H9 (cell line): ENCODE measurements around the gene IFNGR1. TPM values are rescaled to one million over a fixed set of nuclear protein-coding genes. Genes with fewer than 3 reads are reported as not detected.

Experiments used
- DNase-seq: peaks from one replicate; pipeline ENCODE4 v3.0.0-alpha.2; 2017
- H2AFZ ChIP-seq: one replicate; pipeline ENCODE4 v1.6.1; 2013; ENCODE audit warnings: mild to moderate bottlenecking, low read length, control low read depth, moderate library complexity
- H2AK5ac ChIP-seq: 2 replicates; pipeline ENCODE4 v1.6.1; 2013; ENCODE audit warnings: low read length, control low read depth, mixed read lengths; ENCODE audit not compliant: insufficient read length
- H2BK120ac ChIP-seq: one replicate; pipeline ENCODE4 v1.6.1; 2013; ENCODE audit warnings: low read depth, mild to moderate bottlenecking, low read length, control low read depth, inconsistent platforms; ENCODE audit not compliant: poor library complexity, severe bottlenecking
- H2BK12ac ChIP-seq: 2 replicates; pipeline ENCODE4 v1.6.1; 2013; ENCODE audit warnings: low read length, control low read depth, mixed read lengths, low read depth; ENCODE audit not compliant: insufficient read length
- H2BK15ac ChIP-seq: 2 replicates; pipeline ENCODE4 v1.6.1; 2013; ENCODE audit warnings: low read depth, low read length, control low read depth
- H2BK20ac ChIP-seq: one replicate; pipeline ENCODE4 v1.6.1; 2013; ENCODE audit warnings: low read depth, mild to moderate bottlenecking, low read length, control low read depth, inconsistent platforms; ENCODE audit not compliant: poor library complexity, severe bottlenecking
- H2BK5ac ChIP-seq: 2 replicates; pipeline ENCODE4 v1.6.1; 2013; ENCODE audit warnings: low read length, control low read depth, mixed read lengths; ENCODE audit not compliant: insufficient read length
- H3K14ac ChIP-seq: 2 replicates; pipeline ENCODE4 v1.6.1; 2013; ENCODE audit warnings: low read length, control low read depth; ENCODE audit not compliant: insufficient read depth
- H3K18ac ChIP-seq: 2 replicates; pipeline ENCODE4 v1.6.1; 2013; ENCODE audit warnings: low read depth, mild to moderate bottlenecking, mixed read lengths, low read length, control low read depth; ENCODE audit not compliant: insufficient read length
- H3K23ac ChIP-seq: 2 replicates; pipeline ENCODE4 v1.6.1; 2013; ENCODE audit warnings: low read length, control low read depth, mixed read lengths, low read depth; ENCODE audit not compliant: insufficient read length
- H3K23me2 ChIP-seq: 2 replicates; pipeline ENCODE4 v1.6.1; 2013; ENCODE audit warnings: low read depth, mild to moderate bottlenecking, mixed read lengths, low read length, control low read depth; ENCODE audit not compliant: insufficient read length, poor library complexity, severe bottlenecking
- H3K27ac ChIP-seq: 2 replicates; pipeline ENCODE4 v1.5.1; 2013; ENCODE audit warnings: low read length, control low read depth, mixed read lengths, low read depth; ENCODE audit not compliant: insufficient read length
- H3K27me3 ChIP-seq: 2 replicates; pipeline ENCODE4 v1.6.1; 2013; ENCODE audit warnings: low read length, control low read depth, inconsistent platforms; ENCODE audit not compliant: insufficient read depth
- H3K4ac ChIP-seq: 2 replicates; pipeline ENCODE4 v1.6.1; 2013; ENCODE audit warnings: low read depth, mild to moderate bottlenecking, control low read depth, inconsistent platforms, low read length, moderate library complexity
- H3K4me1 ChIP-seq: 2 replicates; pipeline ENCODE4 v1.6.1; 2013; ENCODE audit warnings: low read length, control low read depth, inconsistent platforms; ENCODE audit not compliant: insufficient read depth
- H3K4me2 ChIP-seq: 2 replicates; pipeline ENCODE4 v1.6.1; 2013; ENCODE audit warnings: low read length, control low read depth, mixed read lengths; ENCODE audit not compliant: insufficient read length, insufficient read depth
- H3K56ac ChIP-seq: 2 replicates; pipeline ENCODE4 v1.6.1; 2013; ENCODE audit warnings: low read depth, mild to moderate bottlenecking, mixed read lengths, low read length, control low read depth; ENCODE audit not compliant: insufficient read length
- H3K79me1 ChIP-seq: 2 replicates; pipeline ENCODE4 v1.6.1; 2013; ENCODE audit warnings: low read depth, mild to moderate bottlenecking, moderate library complexity, low read length, control low read depth, inconsistent platforms; ENCODE audit not compliant: insufficient read depth, poor library complexity, severe bottlenecking
- H3K79me2 ChIP-seq: 2 replicates; pipeline ENCODE4 v1.6.1; 2013; ENCODE audit warnings: low read length, control low read depth, inconsistent platforms; ENCODE audit not compliant: insufficient read depth
- H3K9ac ChIP-seq: 2 replicates; pipeline ENCODE4 v1.6.1; 2013; ENCODE audit warnings: low read length, control low read depth, mixed read lengths; ENCODE audit not compliant: insufficient read length; ENCODE audit errors: extremely low read depth
- H3K9me3 ChIP-seq: one replicate; pipeline ENCODE4 v1.6.1; 2013; ENCODE audit warnings: low read depth, low read length, inconsistent platforms; ENCODE audit not compliant: control insufficient read depth
- H3T11ph ChIP-seq: one replicate; pipeline ENCODE4 v1.6.1; 2013; ENCODE audit warnings: mild to moderate bottlenecking, low read length, control low read depth, inconsistent platforms
- H4K20me1 ChIP-seq: one replicate; pipeline ENCODE4 v1.6.1; 2013; ENCODE audit not compliant: control insufficient read depth, insufficient read length, insufficient read depth
- H4K5ac ChIP-seq: 2 replicates; pipeline ENCODE4 v1.6.1; 2013; ENCODE audit warnings: low read depth, mild to moderate bottlenecking, mixed read lengths, low read length, control low read depth; ENCODE audit not compliant: insufficient read length
- H4K8ac ChIP-seq: replicated peaks from 2 replicates; pipeline ENCODE4 v1.6.1; 2013; ENCODE audit warnings: low read length, control low read depth, mixed read lengths, low read depth; ENCODE audit not compliant: insufficient read length
- H4K91ac ChIP-seq: 2 replicates; pipeline ENCODE4 v1.6.1; 2013; ENCODE audit warnings: low read depth, mild to moderate bottlenecking, moderate library complexity, mixed read lengths, low read length, control low read depth; ENCODE audit not compliant: insufficient read length
- H3K27ac Mint-ChIP-seq, 3 experiments: 2 replicates in 2 of 3; 3 replicates in 1 of 3; pipeline ENCODE4 v1.8.0; 2020 to 2021; ENCODE audit warnings: mixed read lengths in 3 of 3, mild to moderate bottlenecking in 1 of 3, moderate library complexity in 1 of 3
- H3K27me3 Mint-ChIP-seq: 2 replicates; pipeline ENCODE4 v1.8.0; 2021; ENCODE audit warnings: low read depth, mild to moderate bottlenecking, moderate library complexity, mixed read lengths
- H3K36me3 Mint-ChIP-seq, 3 experiments: 2 replicates in 2 of 3; 3 replicates in 1 of 3; pipeline ENCODE4 v1.8.0; 2020 to 2021; ENCODE audit warnings: low read depth in 3 of 3, mixed read lengths in 3 of 3; ENCODE audit not compliant: insufficient read depth in 1 of 3
- H3K4me1 Mint-ChIP-seq, 2 experiments: 2 replicates each; pipeline ENCODE4 v1.8.0; 2020; ENCODE audit warnings: mixed read lengths in 2 of 2
- H3K4me3 Mint-ChIP-seq, 2 experiments: 2 replicates in 1 of 2; 3 replicates in 1 of 2; pipeline ENCODE4 v1.8.0; 2020 to 2021; ENCODE audit warnings: mild to moderate bottlenecking in 2 of 2, mixed read lengths in 2 of 2, moderate library complexity in 1 of 2
- H3K9me3 Mint-ChIP-seq, 2 experiments: 2 replicates in 1 of 2; 3 replicates in 1 of 2; pipeline ENCODE4 v1.8.0; 2020; ENCODE audit warnings: mild to moderate bottlenecking in 2 of 2, mixed read lengths in 2 of 2, moderate library complexity in 1 of 2
- CTCF ChIP-seq: fragments of 200-600 bp; sonication (generic); conservative IDR thresholded peaks from 3 replicates; pipeline ENCODE4 v1.8.0; 2021; ENCODE audit warnings: antibody characterized with exemption, mild to moderate bottlenecking
- total RNA-seq: library from RNA; stranded (reverse); gene quantifications from 2 replicates; pipeline ENCODE4 v1.2.1, GENCODE V29; 2021

IFNGR1 gene
- total RNA-seq, 1 experiment from 2014 or later, result 32.2 TPM

DNA sequence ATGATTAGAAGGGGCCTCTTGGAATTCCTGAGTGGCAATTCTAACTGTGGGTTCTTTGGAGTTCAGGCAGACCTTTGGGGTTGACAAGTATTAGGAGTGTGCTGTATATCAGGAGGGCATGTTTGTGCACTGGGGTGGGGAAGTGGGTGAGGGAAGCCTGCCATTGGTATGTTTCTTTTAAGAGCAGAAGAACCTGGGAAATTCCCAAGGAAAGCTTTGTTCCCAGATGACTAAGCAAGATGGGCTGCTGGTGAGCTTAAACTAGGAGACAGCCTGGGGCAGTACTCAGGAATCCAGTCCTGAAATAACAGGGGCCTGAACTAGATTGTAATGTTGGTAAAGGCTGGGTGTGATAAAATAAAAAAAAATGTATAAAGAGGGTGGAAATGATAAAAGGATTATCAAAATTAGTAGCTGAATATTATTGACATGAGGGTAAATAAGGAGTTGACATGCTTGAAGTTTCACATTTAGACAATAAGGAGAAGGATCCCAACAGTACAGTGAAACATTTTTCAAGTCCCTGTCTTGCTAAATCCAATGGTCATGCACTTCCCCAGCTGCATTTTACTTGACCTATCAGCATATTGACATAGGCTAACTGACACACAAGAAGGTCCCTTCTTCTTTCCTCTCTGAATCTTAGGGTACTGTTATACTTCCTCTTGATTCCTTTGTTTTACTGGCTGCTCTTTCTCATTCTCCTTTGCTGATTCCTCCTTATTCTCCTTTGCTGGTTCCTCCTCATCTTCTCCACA, 18.4 kb upstream of the IFNGR1 start:
- H3K4ac ChIP-seq, result no peak overlapping the region
- no peak overlapping the region for H3K18ac ChIP-seq
- no peaks in the 10 kb centered on the region; the same call in 1 of the 2 replicates for H3K27me3 Mint-ChIP-seq
- no peak overlapping the region for H3K4me3 Mint-ChIP-seq
- H3K9ac ChIP-seq, result no peak overlapping the region
- H4K20me1 ChIP-seq, result no peaks in the 10 kb centered on the region
- peaks cover 2 to 15% (median 6%) of the 10 kb centered on the region in 3 experiments; a peak in 6 of 7 replicates for H3K36me3 Mint-ChIP-seq
- H3K9me3 ChIP-seq, result no peaks in the 10 kb centered on the region
- H3K79me2 ChIP-seq, result no peaks in the 10 kb centered on the region
- no peak overlapping the region for H2BK15ac ChIP-seq
- no peaks in the 10 kb centered on the region; the same call in 1 of the 2 replicates for H3K27me3 ChIP-seq
- H3K56ac ChIP-seq, result no peak overlapping the region
- H2BK20ac ChIP-seq, result no peak overlapping the region
- no peak overlapping the region for H3K23ac ChIP-seq
- no peak overlapping the region for H3K27ac ChIP-seq
- H2BK120ac ChIP-seq, result no peak overlapping the region
- DNase-seq, result no peak
- no peak overlapping the region for H4K91ac ChIP-seq
- no peaks in the 10 kb centered on the region for H3K79me1 ChIP-seq
- peaks cover 0 to 8% of the 10 kb centered on the region in 2 experiments; a peak in 2 of 4 replicates for H3K4me1 Mint-ChIP-seq
- H2AK5ac ChIP-seq, result no peak overlapping the region
- H3K27ac Mint-ChIP-seq, result peak overlapping the region in 1 of 3 experiments; percentile 1; a peak in 1 of 7 replicates
- H2AFZ ChIP-seq, result no peak overlapping the region
- H2BK12ac ChIP-seq, result no peak overlapping the region
- H3T11ph ChIP-seq, result no peak overlapping the region
- no peaks in the 10 kb centered on the region; the same call in 1 of the 2 replicates for H3K4me1 ChIP-seq
- H3K4me2 ChIP-seq, result no peak overlapping the region
- peaks cover 5 to 8% of the 10 kb centered on the region in 2 experiments; a peak in 4 of 5 replicates for H3K9me3 Mint-ChIP-seq
- no peak overlapping the region for H2BK5ac ChIP-seq
- no peak for TF ChIP-seq CTCF
- H3K14ac ChIP-seq, result no peak overlapping the region
- H3K23me2 ChIP-seq, result no peaks in the 10 kb centered on the region
- H4K5ac ChIP-seq, result no peak overlapping the region
- no peak overlapping the region for H4K8ac ChIP-seq
